Motor neuron (in vitro differentiated cells): ENCODE results near the gene PAGE3. TPM values are rescaled to one million over a fixed set of nuclear protein-coding genes. Genes with fewer than 3 reads are reported as not detected.
A peak's percentile ranks its signal among the peaks of the same experiment; 100 is the strongest.

Experiments used
- ATAC-seq, 8 experiments: fragments of 200-7000 bp; cut with Tn5 transposase; replicated peaks in 6 of 8; 2 replicates each; pipeline ENCODE4 v1.8.0; 2021; ENCODE audit warnings: mild to moderate bottlenecking in 8 of 8, moderate library complexity in 8 of 8
- H3K27ac ChIP-seq, 2 donors: fragments of 250-450 bp; sonication (Bioruptor Pico); 2 replicates each; pipeline ENCODE4 v1.9.0; 2021; ENCODE audit warnings: antibody characterized with exemption in 2 of 2, mild to moderate bottlenecking in 2 of 2, moderate library complexity in 1 of 2
- H3K4me1 ChIP-seq, 2 donors: fragments of 250-450 bp; sonication (Bioruptor Pico); replicated peaks in 1 of 2; 2 replicates each; pipeline ENCODE4 v1.6.1; 2021; ENCODE audit warnings: antibody characterized with exemption in 2 of 2, mild to moderate bottlenecking in 2 of 2, moderate library complexity in 1 of 2
- H3K4me3 ChIP-seq, 5 donors: fragments of 250-450 bp; sonication (Bioruptor Pico); 2 replicates each; pipeline ENCODE4 v1.9.0; 2021; ENCODE audit warnings: antibody characterized with exemption in 5 of 5, mild to moderate bottlenecking in 5 of 5, moderate library complexity in 4 of 5
- WGBS, 10 experiments: fragments of 450-650 bp; shearing (Covaris generic); methylation state at CpG; one replicate each; pipeline ENCODE4 v1.0.0; 2022; 5-methylcytosine and 5-hydroxymethylcytosine counted together
- in situ Hi-C, 9 experiments: fragments of 400-800 bp; cut with MboI; loops; one replicate each; pipeline ENCODE4 v1.15.0; 2021; ENCODE audit warnings: low sequenced_read_pairs in 9 of 9, low pct_unique_long_range_greater_than_20kb in 2 of 9; ENCODE audit not compliant: unreplicated experiment in 9 of 9
- total RNA-seq, 8 experiments: library from RNA; unstranded; fragments of 300-600 nt; gene quantifications; 2 replicates each; pipeline versions ENCODE4 v1.2.3 to v1.2.4, GENCODE V29; 2022

Gene PAGE3, protein sequence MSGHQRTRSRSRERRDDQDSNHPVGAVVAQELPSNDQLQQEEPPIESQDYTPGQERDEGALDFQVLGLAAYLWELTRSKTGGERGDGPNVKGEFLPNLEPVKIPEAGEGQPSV
- not detected for total RNA-seq

DNA sequence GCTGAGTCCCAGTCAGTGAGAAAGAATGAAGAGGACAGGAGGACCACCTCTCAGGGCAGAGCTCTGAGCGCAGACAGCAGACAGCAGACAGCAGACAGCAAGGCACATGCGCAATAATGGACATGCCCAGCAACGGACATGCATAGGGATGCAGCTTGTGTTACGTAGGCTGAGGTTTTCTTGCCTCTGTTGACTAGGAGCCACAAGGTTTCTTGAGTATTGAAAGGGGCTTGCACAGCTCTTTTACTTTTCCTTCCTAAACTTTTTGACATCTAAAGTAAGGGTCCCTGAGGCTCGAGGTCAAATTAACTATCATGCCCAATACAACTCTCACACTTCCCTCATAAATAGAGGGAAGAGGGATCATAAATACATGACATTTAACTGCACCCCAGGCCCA lies at the start of gene PAGE3:
Gene PAGE3 (minus strand): TSS at position 101 of the 400 bp plus-strand sequence. CDS start 1,013 bp downstream, outside the sequence.
- Histone ChIP-seq H3K4me3 (no peak within 1 kb of the TSS), H3K4me1 (no peaks in the 10 kb centered on the region), H3K27ac (no peak within 1 kb of the TSS)
- 77 to 83% (median 80%) methylated on average over 1 to 3 of the region's 5 CpGs; no CpG with 5 or more reads in 5 of the 10 experiments for WGBS, 10 experiments
- in situ Hi-C loops = no loop called here
- no peak for ATAC-seq

DNA sequence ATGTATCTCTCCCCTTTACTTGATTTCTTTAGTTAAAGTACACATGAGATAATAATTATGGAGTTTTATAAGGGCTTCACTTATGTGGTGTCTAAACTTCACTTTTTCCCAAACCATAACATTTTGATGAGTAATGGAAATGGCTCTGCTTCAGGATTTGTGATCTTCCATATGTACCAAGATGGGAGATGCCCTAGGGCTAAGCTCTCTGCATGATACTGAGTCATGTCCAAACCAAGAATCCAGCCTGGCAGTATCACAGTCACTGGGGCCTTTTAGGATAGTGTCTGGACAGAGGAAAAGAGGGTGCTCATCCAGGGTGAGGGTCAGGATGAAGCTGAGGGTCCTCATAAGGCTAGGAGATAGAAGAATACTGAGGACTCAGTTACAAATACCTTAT lies 47.9 kb upstream of the PAGE3 start:
- H3K4me3 ChIP-seq = no peak overlapping the region
- ATAC-seq = peak in 2 of 8 experiments; percentile 78 to 82
- H3K4me1 ChIP-seq = no peaks in the 10 kb centered on the region
- no peak overlapping the region for H3K27ac ChIP-seq
- in situ Hi-C loops = no loop called here

DNA sequence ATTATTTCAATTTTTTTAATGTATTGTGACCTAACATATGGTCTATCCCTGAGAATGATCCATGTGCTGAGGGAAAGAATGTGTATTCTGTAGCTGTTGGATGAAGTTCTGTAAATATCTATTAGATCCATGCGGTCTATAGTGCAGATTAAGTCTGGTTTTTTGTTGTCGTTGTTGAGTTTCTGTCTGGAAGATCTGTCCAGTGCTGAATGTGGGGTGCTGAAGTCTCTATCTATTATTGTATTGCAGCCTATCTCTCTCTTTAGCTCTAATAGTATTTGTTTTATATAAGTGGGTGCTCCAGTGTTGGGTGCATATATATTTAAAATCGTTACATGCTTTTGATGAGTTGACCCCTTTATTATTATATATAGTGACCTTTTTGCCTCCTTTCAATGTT lies 26.2 kb upstream of the PAGE3 start:
- in situ Hi-C loops = no loop called here
- WGBS, 10 experiments = 21 to 93% (median 56%) methylated on average over 1 to 3 of the region's 3 CpGs; no CpG with 5 or more reads in 4 of the 10 experiments

GRCh38 chrX:55279832-55280231 lies 15.1 kb upstream of the PAGE3 start:
- in situ Hi-C loops = no loop called here
- H3K4me1 ChIP-seq = no peaks in the 10 kb centered on the region
- no peak overlapping the region for H3K4me3 ChIP-seq
- ATAC-seq = no peak
- 40 to 100% (median 60%) methylated on average over 1 to 2 of the region's 10 CpGs; no CpG with 5 or more reads in 6 of the 10 experiments for WGBS, 10 experiments
- H3K27ac ChIP-seq = no peak overlapping the region

More for the DNA sequence above, 26.2 kb upstream of the PAGE3 start:
- Histone ChIP-seq H3K4me1 (no peaks in the 10 kb centered on the region), H3K4me3 (no peak overlapping the region), H3K27ac (no peak overlapping the region)
- no peak for ATAC-seq

- 0 to 80% (median 35%) methylated on average over 1 to 2 of the region's 2 CpGs; no CpG with 5 or more reads in 3 of the 10 experiments for WGBS, 10 experiments
- in situ Hi-C loops = no loop called here
- ATAC-seq = peak in 2 of 8 experiments; percentile 22 to 23
- no peak overlapping the region for H3K27ac ChIP-seq
- no peak overlapping the region for H3K4me3 ChIP-seq
- H3K4me1 ChIP-seq = no peaks in the 10 kb centered on the region
Observed at GRCh38 chrX:55260806-55261205, 3.9 kb downstream of the PAGE3 start.

DNA sequence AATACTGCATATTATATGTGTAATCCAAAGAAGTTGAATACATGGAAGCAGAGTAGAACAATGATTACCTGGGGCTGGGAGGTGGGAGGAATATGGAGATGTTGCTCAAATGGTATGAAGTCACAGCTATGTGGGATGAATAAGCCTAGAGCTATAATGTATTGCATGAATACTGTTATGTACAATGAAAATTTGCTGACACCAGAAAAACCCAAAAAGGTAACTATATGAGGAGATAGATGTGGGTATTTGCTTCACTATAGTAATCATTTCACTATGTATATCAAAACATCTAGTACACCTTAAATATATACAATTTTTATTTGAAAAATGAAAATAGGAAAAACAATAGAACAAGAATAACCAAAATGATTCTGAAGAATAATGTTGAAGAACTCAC lies 11.2 kb downstream of the PAGE3 start:
- Histone ChIP-seq H3K27ac (no peak overlapping the region), H3K4me1 (no peaks in the 10 kb centered on the region), H3K4me3 (no peak overlapping the region)
- in situ Hi-C loops = no loop called here
- no peak for ATAC-seq

DNA sequence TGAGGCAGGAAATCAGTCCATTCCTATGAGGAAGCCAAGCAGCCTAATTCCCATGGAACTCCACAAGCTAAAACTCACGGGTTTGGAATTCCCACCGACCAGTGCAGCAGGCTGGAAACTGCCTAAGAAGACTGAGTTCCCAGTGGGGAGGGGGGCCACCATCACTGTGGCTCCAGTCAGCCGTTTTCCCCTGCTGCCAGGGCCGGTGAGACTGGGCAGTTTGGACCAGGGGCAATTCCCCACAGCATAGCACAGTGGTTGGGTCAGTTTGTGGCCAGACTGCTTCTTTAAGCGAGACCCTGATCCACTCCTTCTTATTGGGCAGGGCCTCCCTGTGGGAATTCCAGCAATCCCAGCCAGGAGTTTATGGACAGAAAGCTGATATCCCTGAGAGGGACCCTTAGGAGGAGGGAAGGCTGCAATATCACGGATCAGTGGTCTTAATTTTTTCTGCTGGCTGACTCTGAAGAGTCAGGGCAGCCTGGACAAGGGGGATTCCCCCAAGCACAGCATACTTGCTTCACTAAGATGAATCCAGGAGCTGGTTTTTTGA lies 23.9 kb downstream of the PAGE3 start:
- H3K27ac ChIP-seq = no peak overlapping the region
- 0 to 49% (median 0%) methylated on average over 1 to 2 of the region's 6 CpGs; no CpG with 5 or more reads in 7 of the 10 experiments for WGBS, 10 experiments
- ATAC-seq = no peak
- in situ Hi-C loops = no loop called here
- H3K4me1 ChIP-seq = no peaks in the 10 kb centered on the region
- H3K4me3 ChIP-seq = no peak overlapping the region

- Histone ChIP-seq H3K4me3 (no peak within 1 kb of the TSS), H3K27ac (no peak within 1 kb of the TSS), H3K4me1 (no peaks in the 10 kb centered on the region)
- WGBS, 10 experiments = 0 to 85% (median 35%) methylated on average over 1 to 12 of the region's 30 CpGs; no CpG with 5 or more reads in 6 of the 10 experiments
- in situ Hi-C loops = no loop called here
- no peak for ATAC-seq
Observed at GRCh38 chrX:55220119-55220794, 44.5 kb downstream of the PAGE3 start, which contains the start of gene PAGE5. PAGE5 (plus strand) TSS chrX:55220346; CDS start chrX:55221383, 1,037 bp downstream.

GRCh38 chrX:55213381-55213780 lies 51.3 kb downstream of the PAGE3 start:
- Histone ChIP-seq H3K4me3 (no peak overlapping the region), H3K27ac (no peak overlapping the region), H3K4me1 (no peaks in the 10 kb centered on the region)
- WGBS, 10 experiments = 0 to 86% (median 81%) methylated on average over 1 to 3 of the region's 3 CpGs; no CpG with 5 or more reads in 5 of the 10 experiments
- in situ Hi-C loops = no loop called here
- peak in 3 of 8 experiments; percentile 19 to 92 (median 86) for ATAC-seq

GRCh38 chrX:55210931-55211677 lies 53.6 kb downstream of the PAGE3 start:
- H3K4me1 ChIP-seq = no peaks in the 10 kb centered on the region
- in situ Hi-C loops = no loop called here
- ATAC-seq = peak in 1 of 8 experiments; percentile 27
- no peak overlapping the region for H3K27ac ChIP-seq
- 17 to 78% (median 44%) methylated on average over 1 to 8 of the region's 13 CpGs; no CpG with 5 or more reads in 3 of the 10 experiments for WGBS, 10 experiments
- no peak overlapping the region for H3K4me3 ChIP-seq

Other genes starting within 250 kb of the PAGE3 start
- under 1 TPM in 1 of 8 experiments, not detected in 7; 0.09 TPM for gene ALAS2, start 233.9 kb downstream of the PAGE3 start, total RNA-seq
- gene PAGE2B, start 189.9 kb downstream of the PAGE3 start, total RNA-seq = 10 to 100 TPM in 1 of 8 experiments, 1 to 10 TPM in 2, under 1 TPM in 2, not detected in 3; 0.85 to 27.6 (median 3.1) TPM
- 1 to 10 TPM in 1 of 8 experiments, not detected in 7; 4.3 TPM for gene PAGE2, start 175.9 kb downstream of the PAGE3 start, total RNA-seq
- under 1 TPM in 1 of 8 experiments, not detected in 7; 0.38 TPM for gene PAGE5, start 44.6 kb downstream of the PAGE3 start, total RNA-seq
- gene MAGEH1, start 187.2 kb upstream of the PAGE3 start, total RNA-seq = 100 to 1,000 TPM in 3 of 8 experiments, 10 to 100 TPM in 3, 1 to 10 TPM in 2; 2.0 to 126 (median 69.1) TPM
- gene USP51, start 224.9 kb upstream of the PAGE3 start, total RNA-seq = 1 to 10 TPM in 6 of 8 experiments, under 1 TPM in 2; 0.46 to 7.2 (median 3.5) TPM